HEK293 (cell line): ENCODE measurements around the gene ATP5F1A.
A peak's percentile ranks its signal among the peaks of the same experiment; 100 is the strongest.

Source experiments
- KLF10 ChIP-seq: fragments of 450-650 bp; IDR thresholded peaks from 2 replicates; pipeline ENCODE4 v1.5.1; 2018; ENCODE audit warnings: missing biosample characterization, mild to moderate bottlenecking, missing genetic modification characterization
- MZF1 ChIP-seq: fragments of 450-650 bp; formaldehyde crosslinking; IDR thresholded peaks from 2 replicates; pipeline ENCODE4 v1.5.1; 2017; ENCODE audit warnings: missing biosample characterization, missing genetic modification characterization, borderline replicate concordance
- PATZ1 ChIP-seq: fragments of 450-650 bp; formaldehyde crosslinking; IDR thresholded peaks from 2 replicates; pipeline ENCODE4 v1.5.1; 2016; ENCODE audit warnings: missing biosample characterization, missing genetic modification characterization
- PRDM1 ChIP-seq: fragments of 450-650 bp; formaldehyde crosslinking; IDR thresholded peaks from 2 replicates; pipeline ENCODE4; 2016; ENCODE audit warnings: missing biosample characterization, missing genetic modification characterization
- WT1 ChIP-seq: fragments of 450-650 bp; formaldehyde crosslinking; IDR thresholded peaks from 2 replicates; pipeline ENCODE4 v1.5.1; 2016; ENCODE audit warnings: missing biosample characterization, missing genetic modification characterization
- ZBTB10 ChIP-seq: fragments of 450-650 bp; formaldehyde crosslinking; IDR thresholded peaks from 2 replicates; pipeline ENCODE4 v1.5.1; 2016; ENCODE audit warnings: missing biosample characterization, missing genetic modification characterization
- ZBTB20 ChIP-seq: fragments of 450-650 bp; formaldehyde crosslinking; IDR thresholded peaks from 2 replicates; pipeline ENCODE4 v1.5.1; 2016; ENCODE audit warnings: missing biosample characterization, missing genetic modification characterization
- ZBTB21 ChIP-seq: fragments of 450-650 bp; formaldehyde crosslinking; IDR thresholded peaks from 2 replicates; pipeline ENCODE4 v1.5.1; 2017; ENCODE audit warnings: missing biosample characterization, missing genetic modification characterization
- ZBTB26 ChIP-seq: fragments of 450-650 bp; formaldehyde crosslinking; optimal IDR thresholded peaks from 2 replicates; pipeline ENCODE3; 2016; ENCODE audit warnings: missing biosample characterization, mild to moderate bottlenecking, missing genetic modification characterization
- ZBTB6 ChIP-seq: fragments of 450-650 bp; formaldehyde crosslinking; IDR thresholded peaks from 2 replicates; pipeline ENCODE4 v1.5.1; 2017; ENCODE audit warnings: missing biosample characterization, missing genetic modification characterization
- ZFHX2 ChIP-seq: fragments of 450-650 bp; formaldehyde crosslinking; conservative IDR thresholded peaks from 2 replicates; pipeline ENCODE4 v1.5.1; 2016; ENCODE audit warnings: missing biosample characterization, missing genetic modification characterization
- ZFP37 ChIP-seq: fragments of 450-650 bp; formaldehyde crosslinking; IDR thresholded peaks from 2 replicates; pipeline ENCODE4 v1.5.1; 2016; ENCODE audit warnings: missing biosample characterization, missing genetic modification characterization
- ZNF133 ChIP-seq: fragments of 450-650 bp; formaldehyde crosslinking; IDR thresholded peaks from 2 replicates; pipeline ENCODE4 v1.5.1; 2016; ENCODE audit warnings: missing biosample characterization, missing genetic modification characterization
- ZNF274 ChIP-seq, 2 experiments: fragments of 200-500 bp in 1 of 2; fragments of 450-650 bp in 1 of 2; sonication (Bioruptor generic) in 1 of 2; formaldehyde crosslinking in 1 of 2; IDR thresholded peaks; 2 replicates each; pipeline versions ENCODE4 v1.5.1 to v1.6.1; 2014 to 2016; ENCODE audit warnings: borderline replicate concordance in 1 of 2, inconsistent platforms in 1 of 2, low read length in 1 of 2, missing biosample characterization in 1 of 2, missing genetic modification characterization in 1 of 2
- ZNF280D ChIP-seq: fragments of 450-650 bp; formaldehyde crosslinking; IDR thresholded peaks from 2 replicates; pipeline ENCODE4 v1.5.1; 2016; ENCODE audit warnings: missing biosample characterization, missing genetic modification characterization
- ZNF501 ChIP-seq: fragments of 450-650 bp; formaldehyde crosslinking; IDR thresholded peaks from 2 replicates; pipeline ENCODE4 v1.5.1; 2016; ENCODE audit warnings: missing biosample characterization, missing genetic modification characterization
- ZNF529 ChIP-seq: fragments of 450-650 bp; formaldehyde crosslinking; IDR thresholded peaks from 2 replicates; pipeline ENCODE4 v1.5.1; 2017; ENCODE audit warnings: missing genetic modification characterization, missing biosample characterization; ENCODE audit not compliant: insufficient replicate concordance
- ZNF580 ChIP-seq: fragments of 450-650 bp; formaldehyde crosslinking; IDR thresholded peaks from 2 replicates; pipeline ENCODE4 v1.5.1; 2016; ENCODE audit warnings: missing biosample characterization, missing genetic modification characterization
- ZNF600 ChIP-seq: fragments of 450-650 bp; formaldehyde crosslinking; IDR thresholded peaks from 2 replicates; pipeline ENCODE4 v1.5.1; 2016; ENCODE audit warnings: missing biosample characterization, missing genetic modification characterization
- ZNF785 ChIP-seq: fragments of 450-650 bp; formaldehyde crosslinking; IDR thresholded peaks from 2 replicates; pipeline ENCODE4 v1.5.1; 2016; ENCODE audit warnings: missing biosample characterization, missing genetic modification characterization
- ZNF843 ChIP-seq: fragments of 450-650 bp; formaldehyde crosslinking; IDR thresholded peaks from 2 replicates; pipeline ENCODE4 v1.5.1; 2016; ENCODE audit warnings: missing biosample characterization, missing genetic modification characterization
- ZXDB ChIP-seq: fragments of 450-650 bp; formaldehyde crosslinking; IDR thresholded peaks from 2 replicates; pipeline ENCODE4 v1.5.1; 2016; ENCODE audit warnings: missing biosample characterization, missing genetic modification characterization

ATP5F1A gene

GRCh38 chr18:46104128-46104911 is 6.2 kb upstream of the ATP5F1A start, which contains the start of gene HAUS1 (continued):
- TF ChIP-seq ZXDB = peak; percentile 85
- TF ChIP-seq ZNF843 (tag by site-specific recombination) = peak; percentile 59; the same call in 1 of the 2 replicates
- no peak for TF ChIP-seq KLF10
- TF ChIP-seq PRDM1 = 0 out of 2 replicates have a peak, but pooled peaks have one; percentile 13
- peak; percentile 34 for TF ChIP-seq ZBTB26
- no peak for TF ChIP-seq ZBTB21 (tag by site-specific recombination)
- peak; percentile 98 for TF ChIP-seq ZBTB20 (tag by site-specific recombination)
- TF ChIP-seq ZNF785 (tag by site-specific recombination) = no peak
- peak; percentile 82; the same call in 1 of the 2 replicates for TF ChIP-seq ZBTB6 (tag by site-specific recombination)
- TF ChIP-seq ZNF274 (IDR thresholded peaks at IDR 0.05; ENCODE audit: low read length) = no peak
- TF ChIP-seq ZNF274 (tag by site-specific recombination; IDR thresholded peaks at IDR 0.05; ENCODE audit: borderline replicate concordance) = no peak
- peak; percentile 61 for TF ChIP-seq PATZ1
- TF ChIP-seq ZNF133 = 0 out of 2 replicates have a peak, but pooled peaks have one; percentile 11
- TF ChIP-seq ZNF580 (tag by site-specific recombination) = no peak
- TF ChIP-seq ZNF600 (tag by site-specific recombination) = peak; percentile 88
- TF ChIP-seq ZFHX2 = 0 out of 2 replicates have a peak, but pooled peaks have one; percentile 12
- TF ChIP-seq ZNF529 (tag by site-specific recombination) = no peak
- TF ChIP-seq ZNF280D (tag by site-specific recombination) = 0 out of 2 replicates have a peak, but pooled peaks have one; percentile 53
- peak; percentile 95 for TF ChIP-seq ZFP37 (tag by site-specific recombination)
- peak; percentile 96 for TF ChIP-seq ZNF501 (tag by site-specific recombination)
- TF ChIP-seq MZF1 = peak; percentile 73; the same call in 1 of the 2 replicates
- peak; percentile 72; the same call in 1 of the 2 replicates for TF ChIP-seq ZBTB10 (tag by site-specific recombination)
- peak; percentile 39; the same call in 1 of the 2 replicates for TF ChIP-seq WT1 (tag by site-specific recombination)
